SK-N-SH treated with all-trans-retinoic acid at 6 μM for 48 hours (cell line): ENCODE results near the gene SLC6A3.
A peak's percentile ranks its signal among the peaks of the same experiment; 100 is the strongest.
"Not testable (repeated sequence)": the region's sequence is repeated elsewhere in the genome, so short reads cannot be mapped to it uniquely, and the experiment has no call there.

ENCODE experiments used
- ATAC-seq: fragments of 200-7000 bp; cut with Tn5 transposase; 3 replicates; pipeline ENCODE4 v1.9.1; 2020; ENCODE audit warnings: mild to moderate bottlenecking, moderate library complexity
- ARNTL ChIP-seq: fragments of 450-650 bp; formaldehyde crosslinking; IDR thresholded peaks from 2 replicates; pipeline ENCODE4 v1.5.0; 2020; ENCODE audit warnings: low read depth, mild to moderate bottlenecking, moderate library complexity, borderline replicate concordance
- BACH2 ChIP-seq: fragments of 250-450 bp; sonication (Bioruptor Pico); IDR thresholded peaks from 2 replicates; pipeline ENCODE4 v1.9.0; 2021; ENCODE audit warnings: mild to moderate bottlenecking, borderline replicate concordance
- CREB5 ChIP-seq: fragments of 250-450 bp; sonication (Bioruptor Pico); IDR thresholded peaks from 2 replicates; pipeline ENCODE4 v1.5.1; 2020; ENCODE audit warnings: low read depth, mild to moderate bottlenecking, moderate library complexity
- CSDC2 ChIP-seq: fragments of 250-450 bp; sonication (Bioruptor Pico); IDR thresholded peaks from 2 replicates; pipeline ENCODE4 v1.5.0; 2020; ENCODE audit warnings: mild to moderate bottlenecking, moderate library complexity
- CSRNP3 ChIP-seq: fragments of 250-450 bp; sonication (Bioruptor Pico); IDR thresholded peaks from 2 replicates; pipeline ENCODE4 v1.5.1; 2021; ENCODE audit warnings: mild to moderate bottlenecking, moderate library complexity
- GLIS3 ChIP-seq: fragments of 250-450 bp; sonication (Bioruptor Pico); IDR thresholded peaks from 2 replicates; pipeline ENCODE4 v1.5.0; 2020; ENCODE audit warnings: mild to moderate bottlenecking, moderate library complexity
- ISL1 ChIP-seq: fragments of 250-450 bp; sonication (Bioruptor Pico); IDR thresholded peaks from 2 replicates; pipeline ENCODE4 v2.1.2; 2022; ENCODE audit warnings: mild to moderate bottlenecking, moderate library complexity
- OSR1 ChIP-seq: fragments of 250-450 bp; sonication (Bioruptor Pico); IDR thresholded peaks from 2 replicates; pipeline ENCODE4 v1.8.0; 2022; ENCODE audit warnings: moderate library complexity, mild to moderate bottlenecking, inconsistent platforms
- PATZ1 ChIP-seq: fragments of 250-450 bp; sonication (Bioruptor Pico); IDR thresholded peaks from 2 replicates; pipeline ENCODE4 v1.8.0; 2020; ENCODE audit warnings: mild to moderate bottlenecking, moderate library complexity, borderline replicate concordance
- PPARA ChIP-seq: fragments of 250-450 bp; sonication (Bioruptor Pico); IDR thresholded peaks from 2 replicates; pipeline ENCODE4 v1.5.0; 2020; ENCODE audit warnings: mild to moderate bottlenecking, borderline replicate concordance
- RARB ChIP-seq: fragments of 250-450 bp; sonication (Bioruptor Pico); IDR thresholded peaks from 2 replicates; pipeline ENCODE4 v1.8.0; 2021; ENCODE audit warnings: mild to moderate bottlenecking, moderate library complexity
- SNAI2 ChIP-seq: fragments of 250-450 bp; sonication (Bioruptor Pico); IDR thresholded peaks from 2 replicates; pipeline ENCODE4 v1.5.0; 2020; ENCODE audit warnings: mild to moderate bottlenecking, moderate library complexity
- TCF4 ChIP-seq: fragments of 250-450 bp; sonication (Bioruptor Pico); IDR thresholded peaks from 2 replicates; pipeline ENCODE4 v1.8.0; 2021; ENCODE audit warnings: mild to moderate bottlenecking, moderate library complexity, borderline replicate concordance
- TOX ChIP-seq: fragments of 250-450 bp; sonication (Bioruptor Pico); IDR thresholded peaks from 2 replicates; pipeline ENCODE4 v1.8.0; 2021; ENCODE audit warnings: mild to moderate bottlenecking, moderate library complexity, borderline replicate concordance
- TSHZ2 ChIP-seq: fragments of 250-450 bp; sonication (Bioruptor Pico); IDR thresholded peaks from 2 replicates; pipeline ENCODE4 v1.5.0; 2020; ENCODE audit warnings: mild to moderate bottlenecking, moderate library complexity
- ZFP3 ChIP-seq: fragments of 250-450 bp; sonication (Bioruptor Pico); IDR thresholded peaks from 2 replicates; pipeline ENCODE4 v1.5.0; 2020; ENCODE audit warnings: mild to moderate bottlenecking, moderate library complexity
- ZFP30 ChIP-seq: fragments of 450-650 bp; formaldehyde crosslinking; IDR thresholded peaks from 2 replicates; pipeline ENCODE4 v1.5.0; 2022; ENCODE audit warnings: mild to moderate bottlenecking, moderate library complexity
- ZNF565 ChIP-seq: fragments of 450-650 bp; formaldehyde crosslinking; conservative IDR thresholded peaks from 2 replicates; pipeline ENCODE4 v1.5.0; 2020; ENCODE audit warnings: low read depth, mild to moderate bottlenecking, moderate library complexity
- ZNF70 ChIP-seq: fragments of 450-650 bp; formaldehyde crosslinking; IDR thresholded peaks from 2 replicates; pipeline ENCODE4 v1.5.0; 2020; ENCODE audit warnings: mild to moderate bottlenecking, moderate library complexity
- ZNF8 ChIP-seq: fragments of 450-650 bp; formaldehyde crosslinking; IDR thresholded peaks from 2 replicates; pipeline ENCODE4 v1.5.0; 2020; ENCODE audit warnings: mild to moderate bottlenecking, moderate library complexity

The SLC6A3 gene

GRCh38 chr5:1362242-1363015, 82.8 kb downstream of the SLC6A3 start:
- peak; percentile 33 for ATAC-seq
- TF ChIP-seq CREB5: no peak
- TF ChIP-seq, all 23 proteins: peak for 0

- ATAC-seq: no peak
- TF ChIP-seq TOX (no peak), ZFP3 (CRISPR knock-in tag) (no peak), CREB5 (no peak), ZNF70 (CRISPR knock-in tag) (no peak)
- TF ChIP-seq, all 23 proteins: peak for 0
Observed at GRCh38 chr5:1360861-1361260, 84.4 kb downstream of the SLC6A3 start.

- not testable (repeated sequence) for ATAC-seq
Observed at GRCh38 chr5:1360367-1360766, 84.9 kb downstream of the SLC6A3 start.

- no peak for ATAC-seq
- no peak for TF ChIP-seq SNAI2 (CRISPR knock-in tag)
- no peak for TF ChIP-seq ZNF8 (CRISPR knock-in tag)
- TF ChIP-seq TSHZ2: no peak
- TF ChIP-seq TOX: no peak
- no peak for TF ChIP-seq PPARA (CRISPR knock-in tag)
- TF ChIP-seq TCF4: no peak
- TF ChIP-seq CSRNP3 (CRISPR knock-in tag): no peak
- no peak for TF ChIP-seq CSDC2 (CRISPR knock-in tag)
- TF ChIP-seq ARNTL (CRISPR knock-in tag): no peak
- no peak for TF ChIP-seq ZFP30 (CRISPR knock-in tag)
Observed at GRCh38 chr5:1359713-1360112, 85.5 kb downstream of the SLC6A3 start.

- ATAC-seq: no peak
- TF ChIP-seq GLIS3: no peak
- TF ChIP-seq CSDC2 (CRISPR knock-in tag): no peak
- no peak for TF ChIP-seq ISL1 (CRISPR knock-in tag)
- TF ChIP-seq ARNTL (CRISPR knock-in tag): no peak
- no peak for TF ChIP-seq ZNF565
- TF ChIP-seq RARB (CRISPR knock-in tag): no peak
- TF ChIP-seq TCF4: no peak
- TF ChIP-seq PPARA (CRISPR knock-in tag): no peak
- no peak for TF ChIP-seq CSRNP3 (CRISPR knock-in tag)
- no peak for TF ChIP-seq TOX
- TF ChIP-seq PATZ1 (CRISPR knock-in tag): no peak
- no peak for TF ChIP-seq BACH2 (CRISPR knock-in tag)
- TF ChIP-seq SNAI2 (CRISPR knock-in tag): no peak
- no peak for TF ChIP-seq CREB5
- no peak for TF ChIP-seq ZNF8 (CRISPR knock-in tag)
- no peak for TF ChIP-seq OSR1
Observed at GRCh38 chr5:1359031-1359645, 86.1 kb downstream of the SLC6A3 start.
